HCT116 (cell line): Measurements from ENCODE around the gene ATP8A1. TPM values are rescaled to one million over a fixed set of nuclear protein-coding genes. Genes with fewer than 3 reads are reported as not detected.

Experiments
- ATAC-seq: fragments of 200-7000 bp; cut with Tn5 transposase; 2 replicates; pipeline ENCODE4 v1.9.1; 2020; ENCODE audit warnings: mild to moderate bottlenecking, moderate library complexity
- BruUV-seq: library from RNA; stranded (reverse); fragments of 400-500 nt; replicated peaks from 2 replicates; lab custom pipeline; 2021; lab: Mats Ljungman, UMichigan
- CTCF ChIA-PET: fragments of 300-600 bp; sonication (Branson Sonifier 250); formaldehyde crosslinking; loops from one replicate; lab custom pipeline; 2021; ENCODE audit warnings: antibody characterized with exemption; lab: Charles Lee
- POLR2A ChIA-PET: fragments of 300-600, 350-600 bp; sonication (Branson Sonifier 250); formaldehyde crosslinking; loops from one replicate; lab custom pipeline; 2021; ENCODE audit warnings: antibody characterized with exemption; lab: Charles Lee
- RAD21 ChIA-PET, 2 experiments: fragments of 300-600 bp; sonication (Branson Sonifier 250); formaldehyde crosslinking; loops; one replicate each; lab custom pipeline; 2023; ENCODE audit warnings: low total read pairs in 2 of 2; ENCODE audit not compliant: uncharacterized antibody in 2 of 2, unreplicated experiment in 2 of 2, low non-redundant PET in 1 of 2; lab: Charles Lee
- DNase-seq: peaks from one replicate; pipeline ENCODE4 v3.0.0-alpha.2; 2010; ENCODE audit warnings: low read depth, low spot score
- H2AFZ ChIP-seq: fragments of 200-600 bp; shearing (Covaris generic), sonication (generic); 2 replicates; pipeline ENCODE4 v1.6.1; 2017; ENCODE audit warnings: low read depth, mixed run types, mixed read lengths, antibody characterized with exemption, low read length; ENCODE audit not compliant: poor library complexity, severe bottlenecking
- H3K27ac ChIP-seq: 2 replicates; pipeline ENCODE4 v1.5.1; 2012; ENCODE audit warnings: low read depth, low read length
- H3K27me3 ChIP-seq: fragments of 200-600 bp; sonication (generic); 2 replicates; pipeline ENCODE4 v1.6.1; 2016; ENCODE audit warnings: mixed run types, low read length, mixed read lengths; ENCODE audit not compliant: insufficient read depth
- H3K36me3 ChIP-seq, 2 experiments: fragments of 200-500 bp in 1 of 2; fragments of 200-600 bp in 1 of 2; sonication (Bioruptor generic) in 1 of 2; sonication (generic) in 1 of 2; 2 replicates each; pipeline versions ENCODE4 v1.5.1 to v1.6.1; 2014 to 2016; ENCODE audit warnings: low read length in 2 of 2, inconsistent platforms in 1 of 2, mixed read lengths in 1 of 2, mixed run types in 1 of 2; ENCODE audit not compliant: insufficient read depth in 2 of 2, control insufficient read depth in 1 of 2
- H3K4me1 ChIP-seq, 2 experiments: fragments of 200-600 bp in 1 of 2; sonication (generic) in 1 of 2; 2 replicates each; pipeline versions ENCODE4 v1.5.1 to v1.6.1; 2012 to 2017; ENCODE audit warnings: low read length in 2 of 2, inconsistent platforms in 1 of 2, mild to moderate bottlenecking in 1 of 2, mixed read lengths in 1 of 2, mixed run types in 1 of 2, moderate library complexity in 1 of 2; ENCODE audit not compliant: insufficient read depth in 2 of 2, control insufficient read depth in 1 of 2
- H3K4me2 ChIP-seq: fragments of 200-600 bp; sonication (generic); 2 replicates; pipeline ENCODE4 v1.6.1; 2017; ENCODE audit warnings: mixed run types, low read length, mixed read lengths
- H3K4me3 ChIP-seq, 2 experiments: fragments of 200-600 bp in 1 of 2; sonication (generic) in 1 of 2; replicated peaks in 1 of 2; 2 replicates each; pipeline ENCODE4 v1.5.1; 2011 to 2016; ENCODE audit warnings: low read length in 2 of 2, control low read depth in 1 of 2, low read depth in 1 of 2, mild to moderate bottlenecking in 1 of 2, mixed read lengths in 1 of 2, mixed run types in 1 of 2
- H3K79me2 ChIP-seq: fragments of 200-600 bp; sonication (generic); 2 replicates; pipeline ENCODE4 v1.6.1; 2017; ENCODE audit warnings: mild to moderate bottlenecking, mixed run types, low read length, moderate library complexity, mixed read lengths; ENCODE audit not compliant: insufficient read depth
- H3K9ac ChIP-seq: fragments of 200-600 bp; sonication (generic); 2 replicates; pipeline ENCODE4 v1.6.1; 2016; ENCODE audit warnings: low read length, mixed read lengths
- H3K9me2 ChIP-seq: fragments of 200-600 bp; sonication (generic), shearing (Covaris generic); 2 replicates; pipeline ENCODE4 v1.6.1; 2017; ENCODE audit warnings: mixed run types, mild to moderate bottlenecking, moderate library complexity; ENCODE audit not compliant: insufficient read depth
- H3K9me3 ChIP-seq, 2 experiments: fragments of 200-500 bp in 1 of 2; fragments of 200-600 bp in 1 of 2; sonication (Bioruptor generic) in 1 of 2; sonication (generic) in 1 of 2; 2 replicates each; pipeline ENCODE4 v1.6.1; 2014 to 2017; ENCODE audit warnings: low read length in 2 of 2, mixed read lengths in 2 of 2, inconsistent platforms in 1 of 2, low read depth in 1 of 2, mild to moderate bottlenecking in 1 of 2, mixed run types in 1 of 2, moderate library complexity in 1 of 2; ENCODE audit not compliant: control insufficient read depth in 1 of 2, insufficient read depth in 1 of 2
- H4K20me1 ChIP-seq: fragments of 200-600 bp; sonication (generic), shearing (Covaris generic); 2 replicates; pipeline ENCODE4 v1.6.1; 2017; ENCODE audit warnings: mixed run types, mild to moderate bottlenecking, moderate library complexity; ENCODE audit not compliant: insufficient read depth
- EGR1 ChIP-seq: IDR thresholded peaks from 2 replicates; pipeline ENCODE4 v1.6.1; 2012; ENCODE audit warnings: low read depth
- EZH2phosphoT487 ChIP-seq: fragments of 200-600 bp; IDR thresholded peaks from 2 replicates; pipeline ENCODE4 v1.6.1; 2018; ENCODE audit warnings: antibody characterized with exemption, borderline replicate concordance
- MAX ChIP-seq: IDR thresholded peaks from 2 replicates; pipeline ENCODE4 v1.6.1; 2012
- REST ChIP-seq: IDR thresholded peaks from 2 replicates; pipeline ENCODE4 v1.6.1; 2012; ENCODE audit warnings: low read depth
- ZNF274 ChIP-seq: fragments of 200-500 bp; sonication (Bioruptor generic); IDR thresholded peaks from 2 replicates; pipeline ENCODE4 v1.6.1; 2014; ENCODE audit warnings: mild to moderate bottlenecking, low read depth, low read length, inconsistent platforms
- intact Hi-C: fragments of 100-400 bp; cut with micrococcal nuclease; formaldehyde crosslinking; loops from 2 replicates; pipeline ENCODE4 v1.10.0; 2022
- total RNA-seq: library from RNA; stranded (reverse); gene quantifications from one replicate; pipeline ENCODE4 v1.2.1, GENCODE V29; 2021; ENCODE audit not compliant: unreplicated experiment

ATP8A1 gene
- total RNA-seq, 1 experiment from 2014 or later, result 1.9 TPM

- H3K9me2 ChIP-seq, result no peaks in the 10 kb centered on the region
- no peak overlapping the region for H3K4me2 ChIP-seq
- TF ChIP-seq REST (no peak), EGR1 (no peak), MAX (no peak), EZH2phosphoT487 (no peak), ZNF274 (no peak)
- no peak overlapping the region for H2AFZ ChIP-seq
- intact Hi-C loops, result no loop called here
- H3K4me1 ChIP-seq, result no peaks in the 10 kb centered on the region
- H3K4me3 ChIP-seq, result no peak overlapping the region
- H3K27me3 ChIP-seq, result peaks cover 27% of the 10 kb centered on the region
- no peaks in the 10 kb centered on the region for H3K79me2 ChIP-seq
- no peaks in the 10 kb centered on the region for H3K9me3 ChIP-seq
- no peaks in the 10 kb centered on the region for H3K36me3 ChIP-seq
- no peak overlapping the region for H3K27ac ChIP-seq
- ChIA-PET RAD21 (no interaction called here), POLR2A (no interaction called here), CTCF (no interaction called here)
- H3K9ac ChIP-seq, result no peak overlapping the region
- DNase-seq, result no peak
- BruUV-seq, result no TSS peak
- no peak for ATAC-seq
- H4K20me1 ChIP-seq, result no peaks in the 10 kb centered on the region
Measured at GRCh38 chr4:42482516-42483327, 174.2 kb downstream of the ATP8A1 start.
